ENCODE measurements around the gene COA7.
A peak's percentile ranks its signal among the peaks of the same experiment; 100 is the strongest.

The COA7 gene

DNA sequence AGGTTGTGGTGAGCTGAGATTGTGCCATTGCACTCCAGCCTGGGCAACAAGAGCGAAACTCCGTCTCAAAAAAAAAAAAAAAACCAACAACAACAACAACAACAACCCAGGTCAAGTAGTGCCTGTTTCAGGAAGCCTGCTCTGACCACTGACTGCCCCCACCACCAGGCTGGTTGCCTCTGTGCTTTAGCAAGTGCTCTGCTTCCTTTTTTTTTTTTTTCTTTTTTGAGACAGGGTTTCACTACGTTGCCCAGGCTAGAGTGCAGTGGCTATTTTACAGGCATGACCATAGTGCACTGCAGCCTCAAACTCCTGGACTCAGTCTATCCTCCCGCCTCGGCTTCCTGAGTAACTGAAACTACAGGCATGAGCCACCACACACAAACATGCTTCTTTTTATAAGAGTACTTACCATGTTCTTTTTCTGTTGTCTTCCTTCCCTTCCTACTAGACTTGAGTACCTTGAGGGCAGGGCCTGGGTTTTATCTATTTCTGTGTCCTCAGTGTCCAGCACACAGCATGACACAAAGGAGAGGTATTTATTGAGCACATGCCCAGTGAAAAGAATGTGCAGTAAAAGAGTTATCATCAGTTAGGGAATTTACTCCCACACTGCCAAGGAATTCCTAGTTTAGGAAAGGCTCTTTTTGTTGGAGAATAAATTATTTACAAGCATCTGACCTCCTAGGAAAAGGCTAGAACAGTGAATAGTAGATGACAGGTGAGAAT is 9.9 kb upstream of the COA7 start:
- DNase-seq = no peak

DNA sequence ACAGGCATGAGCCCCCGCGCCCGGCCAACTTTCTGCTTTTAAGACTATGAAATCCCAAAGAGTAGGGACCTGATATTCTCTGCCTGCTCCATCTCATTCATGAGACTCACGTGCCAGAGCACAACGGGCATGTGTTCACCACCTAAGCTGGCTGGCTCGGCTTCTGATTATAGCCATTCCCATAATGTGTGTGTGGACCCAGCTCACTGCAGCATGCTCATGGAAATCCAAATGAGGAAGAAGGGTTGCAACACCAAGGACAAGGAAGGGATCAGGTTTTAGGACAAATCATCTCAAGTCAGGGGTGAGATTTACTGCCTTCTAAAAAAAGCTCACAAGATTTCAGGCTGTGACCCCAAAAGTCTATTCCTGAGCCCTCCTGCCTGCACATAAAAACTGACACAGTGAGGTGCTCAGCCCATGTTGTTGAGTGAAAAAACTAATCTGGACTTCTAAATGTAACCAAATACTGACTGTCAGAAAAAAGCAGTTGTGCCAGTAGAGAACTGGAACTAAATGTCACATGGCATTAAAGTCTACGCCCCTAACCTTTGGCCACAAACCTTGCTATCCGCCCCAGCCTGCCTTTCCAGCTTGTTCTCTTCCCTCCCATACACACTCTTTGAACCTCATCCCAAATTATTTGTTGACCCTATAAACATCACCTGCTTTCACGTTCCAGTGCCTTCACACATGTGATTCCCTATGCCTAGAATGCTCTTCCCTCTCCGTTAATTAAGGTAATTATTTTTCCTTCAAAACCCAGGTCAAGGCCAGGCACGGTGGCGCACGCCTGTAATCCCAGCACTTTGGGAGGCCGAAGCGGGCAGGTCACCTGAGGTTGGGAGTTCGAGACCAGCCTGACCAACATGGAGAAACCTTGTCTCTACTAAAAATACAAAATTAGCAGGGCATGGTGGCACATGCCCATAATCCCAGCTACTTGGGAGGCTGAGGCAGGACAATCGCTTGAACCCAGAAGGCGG is 9.1 kb upstream of the COA7 start:
- Histone ChIP-seq H3K4me3 (ENCODE audit: low read depth, low read length) (no peak overlapping the region), H3K27ac (no peak overlapping the region), H3K27me3 (ENCODE audit: insufficient read depth, low read depth, severe bottlenecking) (no peaks in the 10 kb centered on the region), H3K9me3 (ENCODE audit: severe bottlenecking) (no peaks in the 10 kb centered on the region), H3K36me3 (no peaks in the 10 kb centered on the region)
- TF ChIP-seq, protein P1, sequence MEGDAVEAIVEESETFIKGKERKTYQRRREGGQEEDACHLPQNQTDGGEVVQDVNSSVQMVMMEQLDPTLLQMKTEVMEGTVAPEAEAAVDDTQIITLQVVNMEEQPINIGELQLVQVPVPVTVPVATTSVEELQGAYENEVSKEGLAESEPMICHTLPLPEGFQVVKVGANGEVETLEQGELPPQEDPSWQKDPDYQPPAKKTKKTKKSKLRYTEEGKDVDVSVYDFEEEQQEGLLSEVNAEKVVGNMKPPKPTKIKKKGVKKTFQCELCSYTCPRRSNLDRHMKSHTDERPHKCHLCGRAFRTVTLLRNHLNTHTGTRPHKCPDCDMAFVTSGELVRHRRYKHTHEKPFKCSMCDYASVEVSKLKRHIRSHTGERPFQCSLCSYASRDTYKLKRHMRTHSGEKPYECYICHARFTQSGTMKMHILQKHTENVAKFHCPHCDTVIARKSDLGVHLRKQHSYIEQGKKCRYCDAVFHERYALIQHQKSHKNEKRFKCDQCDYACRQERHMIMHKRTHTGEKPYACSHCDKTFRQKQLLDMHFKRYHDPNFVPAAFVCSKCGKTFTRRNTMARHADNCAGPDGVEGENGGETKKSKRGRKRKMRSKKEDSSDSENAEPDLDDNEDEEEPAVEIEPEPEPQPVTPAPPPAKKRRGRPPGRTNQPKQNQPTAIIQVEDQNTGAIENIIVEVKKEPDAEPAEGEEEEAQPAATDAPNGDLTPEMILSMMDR (IDR thresholded peaks at IDR 0.05; ENCODE audit: low read depth, low read length) = no peak
- DNase-seq = no peak

More for the DNA sequence above, 9.9 kb upstream of the COA7 start:
- Histone ChIP-seq H3K4me3 (ENCODE audit: low read depth, low read length) (no peak overlapping the region), H3K36me3 (no peaks in the 10 kb centered on the region), H3K27ac (no peak overlapping the region), H3K27me3 (ENCODE audit: insufficient read depth, low read depth, severe bottlenecking) (no peaks in the 10 kb centered on the region), H3K9me3 (ENCODE audit: severe bottlenecking) (no peaks in the 10 kb centered on the region)
- TF ChIP-seq, protein P1 (IDR thresholded peaks at IDR 0.05; ENCODE audit: low read depth, low read length) = no peak

DNA sequence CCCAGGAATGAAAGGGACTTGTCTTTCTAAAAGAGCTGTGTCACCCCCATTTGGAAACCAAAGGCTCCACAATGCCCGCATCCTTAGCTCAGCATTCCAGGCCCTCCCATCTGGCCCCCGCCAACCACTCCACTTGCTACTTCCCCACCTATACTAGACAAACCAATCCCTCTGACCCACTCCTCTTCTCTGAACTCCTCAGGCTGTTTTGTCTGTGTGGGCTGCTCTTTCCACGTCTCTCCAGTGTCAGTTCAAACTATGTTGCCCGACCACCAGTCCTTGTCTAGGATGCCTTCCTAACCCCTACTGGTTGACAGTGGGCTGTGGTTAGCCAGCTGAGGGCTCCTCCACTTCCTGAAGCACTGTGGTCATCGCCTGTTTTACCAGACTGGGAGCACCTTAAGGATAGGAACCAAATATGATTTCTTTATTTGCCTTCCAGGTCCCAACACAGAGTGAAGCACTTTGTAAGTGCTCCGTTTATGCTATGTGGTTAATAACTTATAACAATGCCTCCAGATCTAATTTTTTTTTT is 8.1 kb upstream of the COA7 start:
- TF ChIP-seq, protein P1 (IDR thresholded peaks at IDR 0.05; ENCODE audit: low read depth, low read length) = no peak
- no peak for DNase-seq
- no peak overlapping the region for H3K4me3 ChIP-seq (ENCODE audit: low read depth, low read length)
- no peak overlapping the region for H3K27ac ChIP-seq
- H3K36me3 ChIP-seq = no peaks in the 10 kb centered on the region
- H3K27me3 ChIP-seq (ENCODE audit: insufficient read depth, low read depth, severe bottlenecking) = no peaks in the 10 kb centered on the region
- no peaks in the 10 kb centered on the region for H3K9me3 ChIP-seq (ENCODE audit: severe bottlenecking)

DNA sequence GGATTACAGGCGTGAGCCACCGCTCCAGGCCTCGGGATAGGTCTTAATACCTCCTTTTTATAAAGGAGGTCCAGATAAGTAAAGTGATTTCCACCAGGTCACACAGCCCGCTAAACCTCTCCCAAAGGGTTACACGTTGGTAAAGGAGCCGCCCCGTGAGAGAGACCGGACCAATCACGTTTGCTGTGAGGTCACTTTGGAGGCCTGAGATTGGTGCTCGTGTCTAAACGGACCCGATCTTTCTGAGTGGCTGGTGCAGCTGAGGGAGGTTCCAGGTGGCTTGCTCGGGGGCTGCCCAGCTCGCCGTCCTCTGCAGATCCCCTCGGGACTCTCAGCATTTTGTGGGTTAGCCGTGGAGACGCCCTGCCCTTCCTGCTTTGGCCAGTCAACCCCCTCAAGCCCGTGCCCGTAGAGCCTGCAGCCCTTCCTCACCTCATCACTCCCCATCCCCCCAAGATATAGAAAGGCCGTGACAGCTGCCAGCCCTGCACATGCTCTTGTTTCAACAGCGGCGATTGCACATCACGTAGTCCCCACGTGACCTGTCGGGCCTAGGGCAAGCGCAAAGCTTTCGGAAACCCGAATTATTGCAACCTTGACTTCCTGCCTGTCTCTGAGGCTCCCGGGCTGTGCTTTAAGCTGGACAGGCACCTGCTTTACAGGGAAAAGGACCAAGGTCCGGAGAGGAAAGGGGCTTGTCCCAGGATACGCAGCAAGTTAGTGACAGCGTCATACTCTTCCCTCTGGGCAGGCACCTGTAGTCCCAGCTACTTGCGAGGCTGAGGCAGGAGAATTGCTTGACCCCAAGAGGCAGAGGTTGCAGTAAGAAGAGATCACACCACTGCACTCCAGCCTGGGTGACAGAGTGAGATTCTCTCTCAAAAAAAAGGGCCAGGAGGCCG is 5.0 kb upstream of the COA7 start:
- peak; percentile 34 for DNase-seq
- H3K27me3 ChIP-seq (ENCODE audit: insufficient read depth, low read depth, severe bottlenecking) = no peaks in the 10 kb centered on the region
- H3K36me3 ChIP-seq = no peaks in the 10 kb centered on the region
- no peaks in the 10 kb centered on the region for H3K9me3 ChIP-seq (ENCODE audit: severe bottlenecking)
- no peak overlapping the region for H3K27ac ChIP-seq
- no peak overlapping the region for H3K4me3 ChIP-seq (ENCODE audit: low read depth, low read length)
- TF ChIP-seq, protein P1 (IDR thresholded peaks at IDR 0.05; ENCODE audit: low read depth, low read length) = no peak

DNA sequence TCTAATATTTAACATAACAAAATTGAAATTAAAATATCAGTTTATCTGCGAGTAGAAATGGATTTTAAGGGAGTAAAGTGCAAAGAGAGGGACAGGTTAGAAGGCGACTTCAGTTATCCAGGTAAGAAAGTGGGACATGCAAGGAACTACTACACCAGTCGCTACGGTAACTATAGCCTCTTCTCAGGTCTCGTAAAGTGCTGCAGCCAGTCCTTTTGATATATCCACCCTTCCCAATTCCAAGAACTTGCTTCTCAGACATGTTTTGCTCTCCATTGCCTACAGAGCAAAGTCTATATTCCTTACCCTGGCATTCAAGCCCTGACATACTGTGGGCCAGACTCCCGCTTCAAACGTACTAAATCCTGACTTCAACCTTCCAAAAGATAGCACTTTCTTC is 2.5 kb downstream of the COA7 start:
- Histone ChIP-seq H3K27ac (no peak overlapping the region), H3K36me3 (peaks cover 35% of the 10 kb centered on the region)
- no peak for DNase-seq

More for the DNA sequence above, 2.5 kb downstream of the COA7 start:
- TF ChIP-seq, protein P1 (IDR thresholded peaks at IDR 0.05; ENCODE audit: low read depth, low read length) = no peak
- Histone ChIP-seq H3K27me3 (ENCODE audit: insufficient read depth, low read depth, severe bottlenecking) (no peaks in the 10 kb centered on the region), H3K4me3 (ENCODE audit: low read depth, low read length) (no peak overlapping the region), H3K9me3 (ENCODE audit: severe bottlenecking) (no peaks in the 10 kb centered on the region)
